Lower leg skin (tissue), 4 donors: Measurements from ENCODE around the gene RAB3GAP2. TPM values are rescaled to one million over a fixed set of nuclear protein-coding genes. Genes with fewer than 3 reads are reported as not detected.

Experiments used
- DNase-seq, 2 donors: peaks; one replicate each; pipeline ENCODE4 v3.0.0-alpha.2; 2019; ENCODE audit warnings: low spot score in 2 of 2
- H3K4me3 ChIP-seq: fragments of 200-600 bp; sonication (generic); 2 replicates; pipeline ENCODE4 v1.5.1; 2017; ENCODE audit warnings: mild to moderate bottlenecking, low read depth; ENCODE audit not compliant: poor library complexity, severe bottlenecking
- POLR2A ChIP-seq, 2 donors: fragments of 450-650 bp; IDR thresholded peaks; one replicate each; pipeline ENCODE4 v1.6.1; 2016 to 2017; ENCODE audit warnings: antibody characterized with exemption in 2 of 2, mild to moderate bottlenecking in 1 of 2, moderate library complexity in 1 of 2
- WGBS, 2 donors: methylation state at CpG; one replicate each; pipeline ENCODE4 v1.1.5; 2018; 5-methylcytosine and 5-hydroxymethylcytosine counted together
- intact Hi-C: fragments of 100-400 bp; cut with DNase I; formaldehyde crosslinking; loops from one replicate; pipeline ENCODE4 v1.15.0; 2023; ENCODE audit warnings: low total_unique reads
- total RNA-seq, 4 donors: library from RNA; depleted of rRNA; stranded (reverse); fragments of >200 nt; gene quantifications; one replicate each; pipeline ENCODE4 v1.1.0, GENCODE V29; 2016
- TF ChIP-seq, protein P1 (sequence below), 3 donors: fragments of 450-650 bp; IDR thresholded peaks; one replicate each; pipeline ENCODE4 v1.5.1; 2016; ENCODE audit warnings: antibody characterized with exemption in 3 of 3, mild to moderate bottlenecking in 3 of 3, moderate library complexity in 2 of 3

RAB3GAP2 gene
- total RNA-seq, 4 donors from 2014 or later = 14.7 to 24.2 (median 19.9) TPM

DNA sequence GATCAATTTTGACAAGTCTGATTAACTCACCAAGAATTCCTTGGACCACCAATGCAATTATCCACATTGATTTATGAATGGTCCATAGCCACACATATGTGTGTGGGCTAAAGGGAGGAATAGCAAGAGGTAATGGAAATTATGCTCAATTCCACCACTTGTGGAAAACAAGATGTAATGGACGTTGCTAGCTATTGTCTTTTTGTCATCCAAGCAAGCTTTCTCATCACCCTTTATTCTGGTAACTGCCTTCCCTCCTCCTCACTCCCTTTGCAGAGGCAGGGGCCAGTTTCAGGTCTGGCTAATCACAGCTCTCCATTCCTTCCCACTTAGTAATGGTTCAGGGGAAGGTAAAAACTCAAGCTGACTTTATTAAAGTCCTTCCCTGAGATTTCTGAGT, 24.7 kb upstream of the RAB3GAP2 start:
- DNase-seq = no peak
- H3K4me3 ChIP-seq = no peak overlapping the region
- TF ChIP-seq, protein P1, sequence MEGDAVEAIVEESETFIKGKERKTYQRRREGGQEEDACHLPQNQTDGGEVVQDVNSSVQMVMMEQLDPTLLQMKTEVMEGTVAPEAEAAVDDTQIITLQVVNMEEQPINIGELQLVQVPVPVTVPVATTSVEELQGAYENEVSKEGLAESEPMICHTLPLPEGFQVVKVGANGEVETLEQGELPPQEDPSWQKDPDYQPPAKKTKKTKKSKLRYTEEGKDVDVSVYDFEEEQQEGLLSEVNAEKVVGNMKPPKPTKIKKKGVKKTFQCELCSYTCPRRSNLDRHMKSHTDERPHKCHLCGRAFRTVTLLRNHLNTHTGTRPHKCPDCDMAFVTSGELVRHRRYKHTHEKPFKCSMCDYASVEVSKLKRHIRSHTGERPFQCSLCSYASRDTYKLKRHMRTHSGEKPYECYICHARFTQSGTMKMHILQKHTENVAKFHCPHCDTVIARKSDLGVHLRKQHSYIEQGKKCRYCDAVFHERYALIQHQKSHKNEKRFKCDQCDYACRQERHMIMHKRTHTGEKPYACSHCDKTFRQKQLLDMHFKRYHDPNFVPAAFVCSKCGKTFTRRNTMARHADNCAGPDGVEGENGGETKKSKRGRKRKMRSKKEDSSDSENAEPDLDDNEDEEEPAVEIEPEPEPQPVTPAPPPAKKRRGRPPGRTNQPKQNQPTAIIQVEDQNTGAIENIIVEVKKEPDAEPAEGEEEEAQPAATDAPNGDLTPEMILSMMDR (IDR thresholded peaks at IDR 0.05) = no peak
- TF ChIP-seq POLR2A (IDR thresholded peaks at IDR 0.05) = no peak
- WGBS, 2 donors = 85 to 86% methylated on average over 1 of the region's 1 CpG
- intact Hi-C loops = no loop called here

- TF ChIP-seq POLR2A (IDR thresholded peaks at IDR 0.05) = no peak
- TF ChIP-seq, protein P1 (IDR thresholded peaks at IDR 0.05) = no peak
- H3K4me3 ChIP-seq = no peak overlapping the region
- no peak for DNase-seq
- WGBS, 2 donors = 68 to 82% methylated on average over 4 of the region's 4 CpGs
- intact Hi-C loops = no loop called here
Observed at GRCh38 chr1:220294846-220295301, 22.6 kb upstream of the RAB3GAP2 start.

DNA sequence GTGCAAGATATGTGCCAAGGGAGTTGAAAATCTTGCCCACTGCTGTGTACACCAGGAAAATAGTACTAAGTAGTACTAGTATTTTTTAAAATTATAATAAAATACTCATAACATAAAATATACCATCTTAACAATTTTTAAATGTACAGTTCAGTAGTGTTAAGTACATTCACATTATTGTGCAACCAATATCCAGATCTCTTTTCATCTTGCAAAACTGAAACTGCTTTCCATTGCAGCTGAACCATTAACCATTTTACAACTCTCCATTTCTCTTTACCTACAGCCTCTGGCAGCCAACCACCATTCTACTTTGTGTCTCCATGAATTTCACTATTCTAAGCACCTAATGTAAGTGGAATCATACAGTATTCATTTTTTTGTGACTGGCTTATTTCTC, 19.3 kb upstream of the RAB3GAP2 start:
- H3K4me3 ChIP-seq = no peak overlapping the region
- no peak for DNase-seq
- TF ChIP-seq POLR2A (IDR thresholded peaks at IDR 0.05) = no peak
- TF ChIP-seq, protein P1 (IDR thresholded peaks at IDR 0.05) = no peak
- intact Hi-C loops = no loop called here

DNA sequence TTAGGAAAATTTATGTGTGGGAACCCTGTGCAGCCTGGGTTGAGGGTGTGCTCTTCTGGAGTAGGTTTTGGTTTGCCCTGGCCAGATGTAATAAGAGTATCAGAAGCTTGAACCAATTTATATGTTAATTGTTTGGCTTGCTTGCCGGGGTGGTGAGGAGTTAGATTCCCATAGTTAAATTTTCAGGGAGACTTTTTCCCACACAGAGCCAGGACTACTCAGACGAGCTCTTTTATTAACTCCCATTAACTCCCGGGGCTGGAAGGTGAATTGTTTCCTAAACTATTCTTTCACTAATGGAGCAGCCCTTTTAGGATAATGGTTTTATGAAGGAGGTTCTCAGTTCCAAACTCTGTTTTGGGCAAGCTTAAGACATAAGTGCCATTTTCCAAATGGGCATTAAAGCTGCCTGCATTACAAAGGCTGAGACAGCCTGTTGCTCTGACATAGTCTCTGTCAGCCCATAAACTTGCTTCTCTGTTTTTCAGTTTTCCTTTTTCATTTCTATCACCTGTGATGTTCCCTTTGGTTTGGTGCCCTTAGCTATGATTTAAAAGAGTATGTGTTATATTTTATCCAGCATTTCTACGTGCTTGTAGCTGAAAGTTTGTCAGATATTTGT, 18.0 kb upstream of the RAB3GAP2 start:
- WGBS, 2 donors = 39 to 46% methylated on average over 4 of the region's 4 CpGs
- intact Hi-C loops = no loop called here
- H3K4me3 ChIP-seq = no peak overlapping the region
- no peak for DNase-seq
- no peak for TF ChIP-seq POLR2A (IDR thresholded peaks at IDR 0.05)
- TF ChIP-seq, protein P1 (IDR thresholded peaks at IDR 0.05) = no peak

DNA sequence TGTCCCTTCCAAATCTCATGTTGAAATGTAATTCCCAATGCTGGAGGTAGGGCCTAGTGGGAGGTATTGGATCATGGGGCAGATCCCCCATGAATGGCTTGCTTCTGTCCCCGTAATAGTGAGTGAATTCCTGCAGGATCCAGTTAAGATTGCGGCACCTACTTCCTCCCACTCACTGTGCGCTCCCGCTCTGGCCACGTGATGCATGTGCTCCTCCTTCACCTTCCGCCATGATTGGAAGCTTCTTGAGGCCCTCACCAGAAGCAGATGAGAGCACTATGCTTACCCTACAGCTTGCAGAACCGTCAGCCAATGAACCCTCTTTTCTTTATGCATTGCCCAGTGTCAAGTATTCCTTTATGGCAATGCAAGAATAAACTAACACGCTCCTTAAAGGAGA, 14.9 kb upstream of the RAB3GAP2 start:
- 96 to 97% methylated on average over 8 of the region's 8 CpGs for WGBS, 2 donors

More for the DNA sequence above, 14.9 kb upstream of the RAB3GAP2 start:
- intact Hi-C loops = loop anchor here (5.0 kb wide), 1 partner anchor 1930 kb away; no protein-coding TSS in a partner anchor
- DNase-seq = no peak
- TF ChIP-seq POLR2A (IDR thresholded peaks at IDR 0.05) = no peak
- TF ChIP-seq, protein P1 (IDR thresholded peaks at IDR 0.05) = no peak
- no peak overlapping the region for H3K4me3 ChIP-seq
